H9 (cell line): ENCODE measurements around the gene RAB7B. TPM values are rescaled to one million over a fixed set of nuclear protein-coding genes. Genes with fewer than 3 reads are reported as not detected.

Source experiments
- DNase-seq: peaks from one replicate; pipeline ENCODE4 v3.0.0-alpha.2; 2017
- H2AFZ ChIP-seq: one replicate; pipeline ENCODE4 v1.6.1; 2013; ENCODE audit warnings: mild to moderate bottlenecking, low read length, control low read depth, moderate library complexity
- H2AK5ac ChIP-seq: 2 replicates; pipeline ENCODE4 v1.6.1; 2013; ENCODE audit warnings: low read length, control low read depth, mixed read lengths; ENCODE audit not compliant: insufficient read length
- H2BK120ac ChIP-seq: one replicate; pipeline ENCODE4 v1.6.1; 2013; ENCODE audit warnings: low read depth, mild to moderate bottlenecking, low read length, control low read depth, inconsistent platforms; ENCODE audit not compliant: poor library complexity, severe bottlenecking
- H2BK12ac ChIP-seq: 2 replicates; pipeline ENCODE4 v1.6.1; 2013; ENCODE audit warnings: low read length, control low read depth, mixed read lengths, low read depth; ENCODE audit not compliant: insufficient read length
- H2BK15ac ChIP-seq: 2 replicates; pipeline ENCODE4 v1.6.1; 2013; ENCODE audit warnings: low read depth, low read length, control low read depth
- H2BK20ac ChIP-seq: one replicate; pipeline ENCODE4 v1.6.1; 2013; ENCODE audit warnings: low read depth, mild to moderate bottlenecking, low read length, control low read depth, inconsistent platforms; ENCODE audit not compliant: poor library complexity, severe bottlenecking
- H2BK5ac ChIP-seq: 2 replicates; pipeline ENCODE4 v1.6.1; 2013; ENCODE audit warnings: low read length, control low read depth, mixed read lengths; ENCODE audit not compliant: insufficient read length
- H3K14ac ChIP-seq: 2 replicates; pipeline ENCODE4 v1.6.1; 2013; ENCODE audit warnings: low read length, control low read depth; ENCODE audit not compliant: insufficient read depth
- H3K18ac ChIP-seq: 2 replicates; pipeline ENCODE4 v1.6.1; 2013; ENCODE audit warnings: low read depth, mild to moderate bottlenecking, mixed read lengths, low read length, control low read depth; ENCODE audit not compliant: insufficient read length
- H3K23ac ChIP-seq: 2 replicates; pipeline ENCODE4 v1.6.1; 2013; ENCODE audit warnings: low read length, control low read depth, mixed read lengths, low read depth; ENCODE audit not compliant: insufficient read length
- H3K23me2 ChIP-seq: 2 replicates; pipeline ENCODE4 v1.6.1; 2013; ENCODE audit warnings: low read depth, mild to moderate bottlenecking, mixed read lengths, low read length, control low read depth; ENCODE audit not compliant: insufficient read length, poor library complexity, severe bottlenecking
- H3K27ac ChIP-seq: 2 replicates; pipeline ENCODE4 v1.5.1; 2013; ENCODE audit warnings: low read length, control low read depth, mixed read lengths, low read depth; ENCODE audit not compliant: insufficient read length
- H3K27me3 ChIP-seq: 2 replicates; pipeline ENCODE4 v1.6.1; 2013; ENCODE audit warnings: low read length, control low read depth, inconsistent platforms; ENCODE audit not compliant: insufficient read depth
- H3K4ac ChIP-seq: 2 replicates; pipeline ENCODE4 v1.6.1; 2013; ENCODE audit warnings: low read depth, mild to moderate bottlenecking, control low read depth, inconsistent platforms, low read length, moderate library complexity
- H3K4me1 ChIP-seq: 2 replicates; pipeline ENCODE4 v1.6.1; 2013; ENCODE audit warnings: low read length, control low read depth, inconsistent platforms; ENCODE audit not compliant: insufficient read depth
- H3K4me2 ChIP-seq: 2 replicates; pipeline ENCODE4 v1.6.1; 2013; ENCODE audit warnings: low read length, control low read depth, mixed read lengths; ENCODE audit not compliant: insufficient read length, insufficient read depth
- H3K56ac ChIP-seq: 2 replicates; pipeline ENCODE4 v1.6.1; 2013; ENCODE audit warnings: low read depth, mild to moderate bottlenecking, mixed read lengths, low read length, control low read depth; ENCODE audit not compliant: insufficient read length
- H3K79me1 ChIP-seq: 2 replicates; pipeline ENCODE4 v1.6.1; 2013; ENCODE audit warnings: low read depth, mild to moderate bottlenecking, moderate library complexity, low read length, control low read depth, inconsistent platforms; ENCODE audit not compliant: insufficient read depth, poor library complexity, severe bottlenecking
- H3K79me2 ChIP-seq: 2 replicates; pipeline ENCODE4 v1.6.1; 2013; ENCODE audit warnings: low read length, control low read depth, inconsistent platforms; ENCODE audit not compliant: insufficient read depth
- H3K9ac ChIP-seq: 2 replicates; pipeline ENCODE4 v1.6.1; 2013; ENCODE audit warnings: low read length, control low read depth, mixed read lengths; ENCODE audit not compliant: insufficient read length; ENCODE audit errors: extremely low read depth
- H3K9me3 ChIP-seq: one replicate; pipeline ENCODE4 v1.6.1; 2013; ENCODE audit warnings: low read depth, low read length, inconsistent platforms; ENCODE audit not compliant: control insufficient read depth
- H3T11ph ChIP-seq: one replicate; pipeline ENCODE4 v1.6.1; 2013; ENCODE audit warnings: mild to moderate bottlenecking, low read length, control low read depth, inconsistent platforms
- H4K20me1 ChIP-seq: one replicate; pipeline ENCODE4 v1.6.1; 2013; ENCODE audit not compliant: control insufficient read depth, insufficient read length, insufficient read depth
- H4K5ac ChIP-seq: 2 replicates; pipeline ENCODE4 v1.6.1; 2013; ENCODE audit warnings: low read depth, mild to moderate bottlenecking, mixed read lengths, low read length, control low read depth; ENCODE audit not compliant: insufficient read length
- H4K8ac ChIP-seq: replicated peaks from 2 replicates; pipeline ENCODE4 v1.6.1; 2013; ENCODE audit warnings: low read length, control low read depth, mixed read lengths, low read depth; ENCODE audit not compliant: insufficient read length
- H4K91ac ChIP-seq: 2 replicates; pipeline ENCODE4 v1.6.1; 2013; ENCODE audit warnings: low read depth, mild to moderate bottlenecking, moderate library complexity, mixed read lengths, low read length, control low read depth; ENCODE audit not compliant: insufficient read length
- H3K27ac Mint-ChIP-seq, 3 experiments: 2 replicates in 2 of 3; 3 replicates in 1 of 3; pipeline ENCODE4 v1.8.0; 2020 to 2021; ENCODE audit warnings: mixed read lengths in 3 of 3, mild to moderate bottlenecking in 1 of 3, moderate library complexity in 1 of 3
- H3K27me3 Mint-ChIP-seq: 2 replicates; pipeline ENCODE4 v1.8.0; 2021; ENCODE audit warnings: low read depth, mild to moderate bottlenecking, moderate library complexity, mixed read lengths
- H3K36me3 Mint-ChIP-seq, 3 experiments: 2 replicates in 2 of 3; 3 replicates in 1 of 3; pipeline ENCODE4 v1.8.0; 2020 to 2021; ENCODE audit warnings: low read depth in 3 of 3, mixed read lengths in 3 of 3; ENCODE audit not compliant: insufficient read depth in 1 of 3
- H3K4me1 Mint-ChIP-seq, 2 experiments: 2 replicates each; pipeline ENCODE4 v1.8.0; 2020; ENCODE audit warnings: mixed read lengths in 2 of 2
- H3K4me3 Mint-ChIP-seq, 2 experiments: 2 replicates in 1 of 2; 3 replicates in 1 of 2; pipeline ENCODE4 v1.8.0; 2020 to 2021; ENCODE audit warnings: mild to moderate bottlenecking in 2 of 2, mixed read lengths in 2 of 2, moderate library complexity in 1 of 2
- H3K9me3 Mint-ChIP-seq, 2 experiments: 2 replicates in 1 of 2; 3 replicates in 1 of 2; pipeline ENCODE4 v1.8.0; 2020; ENCODE audit warnings: mild to moderate bottlenecking in 2 of 2, mixed read lengths in 2 of 2, moderate library complexity in 1 of 2
- WGBS: extraction: QIAGEN DNeasy Blood & Tissue Kit; methylation state at CpG from one replicate; pipeline ENCODE4 v1.1.7; 2013; ENCODE audit warnings: missing lambda C conversion rate, low lambda C conversion rate, mixed read lengths; ENCODE audit not compliant: insufficient read length; ENCODE audit errors: extremely low coverage; 5-methylcytosine and 5-hydroxymethylcytosine counted together
- total RNA-seq: library from RNA; stranded (reverse); gene quantifications from 2 replicates; pipeline ENCODE4 v1.2.1, GENCODE V29; 2021
- TF ChIP-seq, protein P1 (sequence below): fragments of 200-600 bp; sonication (generic); conservative IDR thresholded peaks from 3 replicates; pipeline ENCODE4 v1.8.0; 2021; ENCODE audit warnings: antibody characterized with exemption, mild to moderate bottlenecking

Gene RAB7B
- total RNA-seq, 1 experiment from 2014 or later, result 0.68 TPM

DNA sequence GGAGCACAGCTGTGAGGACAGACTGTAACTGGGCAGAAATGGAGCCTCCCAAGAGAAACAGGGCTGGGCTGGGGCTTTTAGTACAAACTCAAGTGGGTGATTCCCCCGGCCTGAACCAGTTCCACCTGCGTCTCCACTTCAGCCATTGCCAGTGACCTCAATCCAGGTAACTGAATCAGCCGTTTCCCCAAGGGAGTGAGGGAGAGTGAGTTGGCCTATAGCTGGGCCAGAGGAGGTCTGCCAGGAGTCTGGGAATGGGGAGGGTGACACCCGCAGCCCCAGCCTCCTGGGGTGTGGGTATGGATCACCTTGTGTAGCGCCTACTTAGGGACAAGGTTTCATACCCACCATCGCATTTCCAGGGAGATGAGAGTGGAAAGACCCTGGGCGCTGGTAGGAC, 68.4 kb downstream of the RAB7B start:
- Mint-ChIP-seq H3K4me1 (peaks cover 32 to 37% of the 10 kb centered on the region in 2 experiments), H3K27me3 (peaks cover 12% of the 10 kb centered on the region), H3K9me3 (no peaks in the 10 kb centered on the region; a peak in 1 of 5 replicates), H3K4me3 (no peak overlapping the region), H3K27ac (no peak overlapping the region), H3K36me3 (no peaks in the 10 kb centered on the region)
- H3K9ac ChIP-seq, result no peak overlapping the region
- no peak overlapping the region for H3K23ac ChIP-seq
- no peaks in the 10 kb centered on the region for H4K20me1 ChIP-seq
- no peak overlapping the region for H2BK12ac ChIP-seq
- H2AK5ac ChIP-seq, result no peak overlapping the region
- H4K5ac ChIP-seq, result no peak overlapping the region
- no peaks in the 10 kb centered on the region for H3K27me3 ChIP-seq
- no peak for DNase-seq
- peaks cover 4% of the 10 kb centered on the region; the same call in 1 of the 2 replicates for H3K4me1 ChIP-seq
- H3K56ac ChIP-seq, result no peak overlapping the region
- H3K4me2 ChIP-seq, result no peak overlapping the region
- H2BK15ac ChIP-seq, result no peak overlapping the region
- H3K23me2 ChIP-seq, result no peaks in the 10 kb centered on the region
- no peaks in the 10 kb centered on the region for H3K9me3 ChIP-seq
- no peak overlapping the region for H4K8ac ChIP-seq
- no peak overlapping the region for H3K4ac ChIP-seq
- TF ChIP-seq, protein P1, sequence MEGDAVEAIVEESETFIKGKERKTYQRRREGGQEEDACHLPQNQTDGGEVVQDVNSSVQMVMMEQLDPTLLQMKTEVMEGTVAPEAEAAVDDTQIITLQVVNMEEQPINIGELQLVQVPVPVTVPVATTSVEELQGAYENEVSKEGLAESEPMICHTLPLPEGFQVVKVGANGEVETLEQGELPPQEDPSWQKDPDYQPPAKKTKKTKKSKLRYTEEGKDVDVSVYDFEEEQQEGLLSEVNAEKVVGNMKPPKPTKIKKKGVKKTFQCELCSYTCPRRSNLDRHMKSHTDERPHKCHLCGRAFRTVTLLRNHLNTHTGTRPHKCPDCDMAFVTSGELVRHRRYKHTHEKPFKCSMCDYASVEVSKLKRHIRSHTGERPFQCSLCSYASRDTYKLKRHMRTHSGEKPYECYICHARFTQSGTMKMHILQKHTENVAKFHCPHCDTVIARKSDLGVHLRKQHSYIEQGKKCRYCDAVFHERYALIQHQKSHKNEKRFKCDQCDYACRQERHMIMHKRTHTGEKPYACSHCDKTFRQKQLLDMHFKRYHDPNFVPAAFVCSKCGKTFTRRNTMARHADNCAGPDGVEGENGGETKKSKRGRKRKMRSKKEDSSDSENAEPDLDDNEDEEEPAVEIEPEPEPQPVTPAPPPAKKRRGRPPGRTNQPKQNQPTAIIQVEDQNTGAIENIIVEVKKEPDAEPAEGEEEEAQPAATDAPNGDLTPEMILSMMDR, result no peak
- H3K79me1 ChIP-seq, result no peaks in the 10 kb centered on the region
- no peak overlapping the region for H3K18ac ChIP-seq
- H2AFZ ChIP-seq, result no peak overlapping the region
- H2BK5ac ChIP-seq, result no peak overlapping the region
- no peak overlapping the region for H3K14ac ChIP-seq
- H3K79me2 ChIP-seq, result no peaks in the 10 kb centered on the region
- H4K91ac ChIP-seq, result no peak overlapping the region
- no peak overlapping the region for H3K27ac ChIP-seq
- WGBS, result no CpG with 5 or more reads among the region's 7 CpGs
- H3T11ph ChIP-seq, result no peak overlapping the region
- no peak overlapping the region for H2BK120ac ChIP-seq
- no peak overlapping the region for H2BK20ac ChIP-seq
